Bladder microvascular endothelial cell (primary cell): ENCODE results near the gene DDX43. TPM values are rescaled to one million over a fixed set of nuclear protein-coding genes. Genes with fewer than 3 reads are reported as not detected.

Experiments used
- total RNA-seq: library from RNA; depleted of rRNA; stranded (reverse); fragments of >200 nt; gene quantifications from 2 replicates; pipeline ENCODE4 v1.2.3, GENCODE V29; 2014

The DDX43 gene
- total RNA-seq = 0.32 and 0.94 TPM in 2 replicates

DNA sequence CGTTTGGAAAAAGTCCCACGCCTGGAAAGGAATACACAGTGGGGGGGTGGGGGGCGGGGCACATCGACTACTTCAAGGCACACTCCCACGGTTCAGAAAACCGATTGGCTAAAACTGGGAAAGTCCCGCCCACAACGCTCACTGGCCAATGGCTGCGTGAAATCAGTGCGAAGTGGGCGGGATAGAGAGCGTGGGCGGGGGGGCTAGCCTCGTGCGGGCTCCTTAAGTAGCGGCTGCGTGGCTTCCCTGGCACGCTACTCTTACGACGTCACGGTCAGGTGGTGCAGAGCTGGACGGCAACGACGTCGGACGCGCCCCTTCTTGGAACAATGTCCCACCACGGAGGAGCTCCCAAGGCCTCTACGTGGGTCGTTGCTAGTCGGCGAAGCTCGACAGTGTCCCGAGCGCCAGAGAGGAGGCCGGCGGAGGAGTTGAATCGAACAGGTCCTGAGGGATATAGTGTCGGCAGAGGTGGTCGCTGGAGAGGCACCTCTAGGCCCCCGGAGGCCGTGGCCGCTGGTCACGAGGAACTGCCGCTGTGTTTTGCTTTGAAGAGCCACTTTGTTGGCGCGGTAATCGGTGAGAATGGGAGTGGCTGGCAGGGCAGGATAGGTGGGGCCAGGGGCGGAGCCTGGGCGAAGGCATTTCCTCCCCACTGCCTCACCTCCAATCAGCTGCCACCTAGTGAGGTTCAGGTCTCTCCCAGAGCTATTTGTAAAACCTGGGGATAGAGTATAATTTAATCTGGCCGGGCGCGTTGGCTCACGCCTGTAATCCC, at the start of gene DDX43:
TSS of gene DDX43 (plus strand) at position 252 of the 778 bp plus-strand sequence. CDS start at position 330, 78 bp downstream.

DNA sequence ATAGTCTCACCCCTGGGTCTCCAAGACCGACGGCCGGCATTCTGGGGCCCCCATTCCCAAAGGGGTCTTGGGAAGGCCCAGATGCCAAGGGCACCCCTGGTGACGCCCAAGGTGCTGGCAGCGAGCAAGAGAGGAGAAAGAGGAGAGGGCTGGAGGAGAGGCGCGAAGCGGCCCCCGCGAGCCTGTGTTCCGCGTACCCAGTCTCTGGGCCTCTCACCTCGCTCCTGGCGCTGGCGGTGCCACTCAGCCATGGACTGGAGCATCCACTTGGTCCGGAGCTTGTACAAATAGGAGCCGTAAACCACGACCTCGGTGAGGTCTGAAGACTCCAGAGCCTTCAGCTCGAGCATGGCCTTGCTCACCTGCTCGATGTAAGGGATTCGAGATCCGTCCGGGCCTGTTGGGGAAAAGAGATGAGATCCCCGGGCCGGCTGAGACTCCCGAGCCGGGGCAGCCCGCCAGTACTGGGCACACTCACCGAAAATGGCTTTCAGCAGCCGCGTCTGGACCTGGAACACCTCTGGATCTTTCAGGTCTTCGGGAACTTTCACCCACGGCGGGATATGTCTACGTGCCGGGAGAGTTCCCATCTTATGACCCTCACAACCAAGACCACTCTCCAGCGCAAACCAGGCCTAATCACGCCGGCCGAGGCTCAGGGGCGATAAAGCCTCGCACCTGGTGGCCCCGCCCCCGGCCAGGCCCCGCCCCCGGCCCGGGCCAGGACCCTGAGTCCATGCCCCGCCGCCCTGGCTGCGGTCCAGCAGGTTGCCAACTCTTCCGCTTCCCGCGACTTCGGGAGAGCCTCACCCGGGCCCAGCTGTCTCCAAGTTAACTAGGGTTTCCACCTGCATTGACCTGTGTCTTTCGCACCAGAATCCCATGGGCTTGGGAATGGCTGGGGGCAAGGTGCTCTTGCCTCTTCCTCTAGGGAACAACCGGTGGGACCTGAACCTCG, 40.7 kb upstream of the DDX43 start, which contains the start of gene DPPA5:
TSS of gene DPPA5 (minus strand) at position 641 of the 958 bp plus-strand sequence. CDS start at position 590, 51 bp downstream.

DNA sequence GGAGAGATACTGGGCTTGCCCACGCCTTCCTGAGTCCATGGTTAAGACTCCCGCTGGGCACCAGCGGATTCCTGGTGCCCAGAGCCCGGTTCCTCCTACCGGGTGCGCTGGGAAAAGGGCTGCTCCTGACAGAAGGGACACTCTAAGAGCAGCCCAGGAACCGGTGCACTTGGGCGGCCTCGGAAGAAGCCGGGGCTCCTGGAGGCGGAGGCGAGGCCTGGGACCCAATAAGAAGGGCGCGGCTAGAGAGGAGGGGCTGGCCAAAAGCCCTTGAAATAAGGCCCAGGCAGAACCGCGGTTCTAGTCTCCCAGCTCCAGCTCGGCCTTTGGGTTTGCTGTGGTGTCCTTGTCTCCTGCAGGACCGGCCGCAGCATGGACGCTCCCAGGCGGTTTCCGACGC, 32.3 kb upstream of the DDX43 start, which contains the start of gene KHDC3L:
TSS of gene KHDC3L (plus strand) at position 301 of the 400 bp plus-strand sequence. CDS start at position 373, 72 bp downstream.

DNA sequence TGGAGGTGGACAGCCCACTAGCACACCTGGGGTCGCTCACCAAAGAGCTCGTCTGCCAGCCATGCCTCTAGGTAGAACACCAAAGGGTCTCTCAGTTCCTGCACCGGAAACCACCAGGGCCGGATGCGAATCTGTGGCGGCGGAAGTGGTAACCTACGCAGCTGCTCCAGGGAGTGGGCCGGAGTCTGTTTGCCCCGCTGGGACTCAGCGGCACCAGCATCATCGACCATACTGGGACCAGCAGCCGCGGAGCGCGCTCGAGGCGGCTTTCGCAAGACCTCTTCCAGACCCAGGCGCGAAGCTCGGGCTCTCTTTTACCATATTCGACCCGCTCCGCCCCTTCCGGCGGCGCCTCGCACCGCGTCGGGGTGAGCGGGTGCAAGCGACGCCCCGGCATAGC, 25.1 kb upstream of the DDX43 start, which contains the start of gene OOEP:
TSS of gene OOEP (minus strand) at position 335 of the 400 bp plus-strand sequence. CDS start at position 230, 105 bp downstream.

DNA sequence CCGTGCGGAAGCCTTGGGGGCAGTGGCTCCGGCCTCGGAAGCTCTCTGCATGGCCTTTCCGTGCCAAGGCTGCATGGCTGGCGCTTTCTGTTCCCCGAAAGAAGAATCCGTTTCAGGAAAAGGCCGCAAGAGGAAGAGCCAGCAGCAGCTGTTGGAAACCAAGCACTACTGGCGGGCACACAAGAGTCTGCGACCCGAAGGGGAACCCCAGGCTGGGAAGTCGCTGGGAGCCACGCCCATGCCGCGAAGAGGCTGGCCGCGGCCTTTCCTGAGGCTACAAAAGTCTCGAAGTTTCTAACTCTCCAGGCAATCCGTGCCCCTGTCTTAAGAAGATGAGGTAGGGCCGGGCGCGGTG, 57.5 kb downstream of the DDX43 start, which contains the start of gene CGAS:
TSS of gene CGAS (minus strand) at position 191 of the 355 bp plus-strand sequence. CDS start at position 75, 116 bp downstream.

DNA sequence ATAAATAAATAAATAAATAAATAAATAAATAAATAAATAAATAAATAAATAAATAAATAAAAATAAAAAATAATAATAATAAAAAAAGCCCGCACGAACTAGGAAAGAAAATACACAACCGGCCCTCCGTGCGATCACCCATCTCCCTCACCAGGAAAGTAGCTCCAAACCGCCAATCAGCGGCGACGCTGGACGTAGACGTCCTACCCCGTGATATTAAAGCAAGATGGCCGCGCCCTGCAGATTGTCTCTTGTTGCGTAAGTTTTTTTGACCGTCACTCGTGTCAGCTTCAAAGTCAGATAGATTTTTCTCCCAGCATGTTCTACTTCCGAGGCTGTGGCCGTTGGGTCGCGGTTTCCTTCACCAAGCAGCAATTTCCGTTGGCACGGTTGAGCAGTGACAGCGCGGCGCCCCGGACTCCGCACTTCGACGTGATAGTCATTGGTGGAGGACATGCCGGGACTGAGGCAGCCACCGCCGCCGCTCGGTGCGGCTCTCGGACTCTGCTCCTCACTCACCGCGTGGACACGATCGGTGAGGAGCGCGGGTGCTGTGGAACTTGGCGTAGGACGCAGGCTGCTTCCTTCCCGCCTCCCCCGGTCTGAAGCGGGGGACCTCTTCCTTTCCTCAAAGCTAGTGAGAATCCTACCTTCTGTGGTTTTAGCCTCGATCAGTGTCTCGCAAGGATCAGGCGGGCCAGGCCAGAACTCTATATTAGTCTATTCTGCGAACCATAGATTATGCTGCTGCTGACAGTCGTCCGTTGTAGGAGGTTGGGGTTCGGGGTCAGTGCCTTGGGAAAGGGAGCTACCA, 67.1 kb downstream of the DDX43 start, which contains the start of gene MTO1:
TSS of gene MTO1 (plus strand) at position 201 of the 814 bp plus-strand sequence. CDS start at position 319, 118 bp downstream.

Other genes with a start within 250 kb of the DDX43 start
- gene KHDC1L, start 169.3 kb upstream of the DDX43 start, total RNA-seq = not detected in 2 replicates
- gene KHDC1, start 131.6 kb upstream of the DDX43 start, total RNA-seq = 0.19 and 0.49 TPM in 2 replicates
- gene DPPA5, start 40.6 kb upstream of the DDX43 start, total RNA-seq = not detected in 2 replicates
- gene KHDC3L, start 32.2 kb upstream of the DDX43 start, total RNA-seq = not detected in 2 replicates
- gene OOEP, start 24.9 kb upstream of the DDX43 start, total RNA-seq = not detected in 2 replicates
- 4.3 and 6.2 TPM in 2 replicates for gene CGAS, start 57.5 kb downstream of the DDX43 start, total RNA-seq
- 21.9 and 34.8 TPM in 2 replicates for gene MTO1, start 66.9 kb downstream of the DDX43 start, total RNA-seq
- gene EEF1A1, start 126.2 kb downstream of the DDX43 start, total RNA-seq = 17,729 and 26,790 TPM in 2 replicates